IMR-90 (cell line): Measurements from ENCODE around the gene ETFDH. TPM values are rescaled to one million over a fixed set of nuclear protein-coding genes. Genes with fewer than 3 reads are reported as not detected.

Source experiments
- ATAC-seq: fragments of 200-7000 bp; cut with Tn5 transposase; 2 replicates; pipeline ENCODE4 v1.9.1; 2020; ENCODE audit warnings: low read depth, mild to moderate bottlenecking, moderate library complexity
- BruUV-seq: library from RNA; stranded (reverse); fragments of 400-500 nt; replicated peaks from 2 replicates; lab custom pipeline; 2021; lab: Mats Ljungman, UMichigan
- CTCF ChIA-PET: fragments of 300-600 bp; formaldehyde crosslinking; extraction: SDS; loops from one replicate; lab custom pipeline; 2021; ENCODE audit warnings: antibody characterized with exemption; lab: Yijun Ruan, JAX
- POLR2A ChIA-PET: fragments of 300-600 bp; sonication (Branson Sonifier 250); formaldehyde crosslinking; loops from one replicate; lab custom pipeline; 2022; ENCODE audit warnings: antibody characterized with exemption; ENCODE audit not compliant: unreplicated experiment; lab: Charles Lee
- DNase-seq: peaks from one replicate; pipeline ENCODE4 v3.0.0; 2013
- H2AFZ ChIP-seq: replicated peaks from 2 replicates; pipeline ENCODE3; 2013; ENCODE audit warnings: low read length, mild to moderate bottlenecking; ENCODE audit not compliant: poor library complexity
- H2AK5ac ChIP-seq: 2 replicates; pipeline ENCODE4 v1.6.1; 2013; ENCODE audit warnings: low read depth, low read length, inconsistent platforms
- H2AK9ac ChIP-seq: replicated peaks from 2 replicates; pipeline ENCODE3; 2013; ENCODE audit warnings: mild to moderate bottlenecking, low read depth, low read length, moderate library complexity; ENCODE audit not compliant: poor library complexity
- H2BK120ac ChIP-seq: 2 replicates; pipeline ENCODE4 v1.6.1; 2013; ENCODE audit warnings: low read depth, low read length, inconsistent platforms
- H2BK15ac ChIP-seq: 3 replicates; pipeline ENCODE4 v1.6.1; 2013; ENCODE audit warnings: low read depth, low read length, inconsistent platforms
- H2BK20ac ChIP-seq: 2 replicates; pipeline ENCODE4 v1.6.1; 2013; ENCODE audit warnings: low read depth, mild to moderate bottlenecking, inconsistent platforms, low read length, moderate library complexity
- H2BK5ac ChIP-seq: 2 replicates; pipeline ENCODE4 v1.6.1; 2013; ENCODE audit warnings: mild to moderate bottlenecking, low read depth, low read length, inconsistent platforms; ENCODE audit not compliant: poor library complexity, severe bottlenecking
- H3K14ac ChIP-seq: replicated peaks from 2 replicates; pipeline ENCODE4 v1.6.1; 2013; ENCODE audit warnings: low read depth, low read length, inconsistent platforms
- H3K18ac ChIP-seq: 2 replicates; pipeline ENCODE4 v1.6.1; 2013; ENCODE audit warnings: low read depth, low read length, control low read depth
- H3K23ac ChIP-seq: 2 replicates; pipeline ENCODE4 v1.6.1; 2013; ENCODE audit warnings: low read depth, low read length, inconsistent platforms
- H3K27ac ChIP-seq: 2 replicates; pipeline ENCODE4 v1.5.1; 2013; ENCODE audit warnings: mild to moderate bottlenecking, control low read depth, low read length; ENCODE audit not compliant: insufficient read depth
- H3K27me3 ChIP-seq: 2 replicates; pipeline ENCODE4 v1.6.1; 2013; ENCODE audit warnings: low read length; ENCODE audit not compliant: control insufficient read depth, insufficient read depth
- H3K36me3 ChIP-seq: 2 replicates; pipeline ENCODE4 v1.6.1; 2013; ENCODE audit warnings: low read length, mixed read lengths; ENCODE audit not compliant: control insufficient read depth, insufficient read depth
- H3K4ac ChIP-seq: 2 replicates; pipeline ENCODE4 v1.6.1; 2013; ENCODE audit warnings: low read depth, low read length, inconsistent platforms
- H3K4me1 ChIP-seq: 2 replicates; pipeline ENCODE4 v1.6.1; 2013; ENCODE audit warnings: low read length, mixed read lengths; ENCODE audit not compliant: control insufficient read depth, insufficient read depth
- H3K4me2 ChIP-seq: 2 replicates; pipeline ENCODE4 v1.6.1; 2013; ENCODE audit warnings: low read depth, mild to moderate bottlenecking, control low read depth, low read length, moderate library complexity
- H3K4me3 ChIP-seq: 2 replicates; pipeline ENCODE4 v1.5.1; 2013; ENCODE audit warnings: low read depth, mild to moderate bottlenecking, control low read depth, low read length, moderate library complexity; ENCODE audit not compliant: insufficient read depth
- H3K56ac ChIP-seq: 2 replicates; pipeline ENCODE4 v1.6.1; 2013; ENCODE audit warnings: low read length, inconsistent platforms; ENCODE audit not compliant: insufficient read depth; ENCODE audit errors: extremely low read depth
- H3K79me1 ChIP-seq, 2 experiments: 2 replicates each; pipeline ENCODE4 v1.6.1; 2013; ENCODE audit warnings: low read length in 2 of 2, inconsistent platforms in 1 of 2, low read depth in 1 of 2
- H3K9ac ChIP-seq: 2 replicates; pipeline ENCODE4 v1.6.1; 2013; ENCODE audit warnings: low read depth, low read length, control low read depth
- H3K9me1 ChIP-seq: 2 replicates; pipeline ENCODE4 v1.6.1; 2013; ENCODE audit warnings: low read length, inconsistent platforms; ENCODE audit not compliant: insufficient read depth
- H3K9me3 ChIP-seq: 2 replicates; pipeline ENCODE4 v1.6.1; 2013; ENCODE audit warnings: low read length; ENCODE audit not compliant: control insufficient read depth, insufficient read depth
- H4K20me1 ChIP-seq: 2 replicates; pipeline ENCODE4 v1.6.1; 2013; ENCODE audit warnings: low read length, inconsistent platforms; ENCODE audit not compliant: insufficient read depth
- H4K5ac ChIP-seq: 2 replicates; pipeline ENCODE4 v1.6.1; 2013; ENCODE audit warnings: mild to moderate bottlenecking, low read depth, low read length, control low read depth
- H4K8ac ChIP-seq, 2 experiments: 2 replicates each; pipeline ENCODE4 v1.6.1; 2013; ENCODE audit warnings: low read depth in 2 of 2, low read length in 2 of 2, control low read depth in 1 of 2, inconsistent platforms in 1 of 2
- H4K91ac ChIP-seq: 2 replicates; pipeline ENCODE4 v1.6.1; 2013; ENCODE audit warnings: low read depth, low read length, inconsistent platforms; ENCODE audit not compliant: insufficient read depth
- BHLHE40 ChIP-seq: fragments of 150-350 bp; IDR thresholded peaks from 2 replicates; pipeline ENCODE4 v1.6.1; 2016; ENCODE audit warnings: mild to moderate bottlenecking, low read depth, low read length
- CEBPB ChIP-seq: IDR thresholded peaks from 2 replicates; pipeline ENCODE4 v1.6.1; 2012; ENCODE audit warnings: low read depth, low read length, improper control_type of control experiment
- CHD1 ChIP-seq: IDR thresholded peaks from 2 replicates; pipeline ENCODE4 v1.6.1; 2012; ENCODE audit warnings: low read depth, low read length, improper control_type of control experiment
- FOS ChIP-seq: fragments of 150-350 bp; IDR thresholded peaks from 2 replicates; pipeline ENCODE4 v1.6.1; 2016; ENCODE audit warnings: low read depth, low read length
- MAFK ChIP-seq: IDR thresholded peaks from 2 replicates; pipeline ENCODE4 v1.6.1; 2012; ENCODE audit warnings: low read depth, low read length, improper control_type of control experiment
- MAZ ChIP-seq: IDR thresholded peaks from 2 replicates; pipeline ENCODE4 v1.6.1; 2012; ENCODE audit warnings: low read depth, mild to moderate bottlenecking, low read length, improper control_type of control experiment, moderate library complexity, borderline replicate concordance
- MXI1 ChIP-seq: IDR thresholded peaks from 2 replicates; pipeline ENCODE4 v1.6.1; 2012; ENCODE audit warnings: low read depth, mild to moderate bottlenecking, low read length, moderate library complexity, borderline replicate concordance
- NFE2L2 ChIP-seq: fragments of 150-350 bp; IDR thresholded peaks from 2 replicates; pipeline ENCODE4 v1.6.1; 2016; ENCODE audit warnings: low read depth, mild to moderate bottlenecking, low read length
- POLR2A ChIP-seq: IDR thresholded peaks from 2 replicates; pipeline ENCODE4 v1.6.1; 2012; ENCODE audit warnings: mild to moderate bottlenecking, low read depth, low read length
- RAD21 ChIP-seq: IDR thresholded peaks from 2 replicates; pipeline ENCODE4 v1.6.1; 2012; ENCODE audit warnings: low read length, improper control_type of control experiment
- RCOR1 ChIP-seq: IDR thresholded peaks from 2 replicates; pipeline ENCODE4 v1.6.1; 2012; ENCODE audit warnings: mild to moderate bottlenecking, low read length, improper control_type of control experiment; ENCODE audit not compliant: insufficient replicate concordance
- RFX5 ChIP-seq: IDR thresholded peaks from 2 replicates; pipeline ENCODE4 v1.8.0; 2012; ENCODE audit warnings: low read depth, mild to moderate bottlenecking, low read length, moderate library complexity
- SMC3 ChIP-seq: fragments of 150-350 bp; IDR thresholded peaks from 2 replicates; pipeline ENCODE4 v1.6.1; 2016; ENCODE audit warnings: low read depth, mild to moderate bottlenecking, antibody characterized with exemption, low read length, moderate library complexity
- WGBS, 2 experiments: methylation state at CpG; one replicate each; pipeline versions ENCODE4 v1.1.5 to v1.1.7; 2013; ENCODE audit warnings: missing lambda C conversion rate in 2 of 2; ENCODE audit not compliant: insufficient read length in 1 of 2; ENCODE audit errors: extremely low coverage in 2 of 2; 5-methylcytosine and 5-hydroxymethylcytosine counted together
- dilution Hi-C: fragments of 300-500 bp; cut with HindIII; formaldehyde crosslinking; loops from one replicate; pipeline ENCODE4 v1.14.3; 2018; ENCODE audit warnings: low sequenced_read_pairs; ENCODE audit not compliant: unreplicated experiment
- in situ Hi-C: fragments of 300-500 bp; cut with MboI; formaldehyde crosslinking; loops from 3 replicates; pipeline ENCODE4 v1.14.3; 2019; ENCODE audit warnings: low sequenced_read_pairs, inconsistent platforms, mixed read lengths
- intact Hi-C: fragments of 100-400 bp; cut with micrococcal nuclease; formaldehyde crosslinking; loops from 2 replicates; pipeline ENCODE4 v1.10.0; 2022
- polyA plus RNA-seq, 3 experiments: library from polyadenylated mRNA; depleted of rRNA; stranded (reverse); fragments of >200 nt; gene quantifications; 2 replicates each; pipeline ENCODE4 v1.2.3, GENCODE V29; 2012; ENCODE audit warnings: low replicate concordance in 1 of 3
- total RNA-seq: library from RNA; depleted of rRNA; stranded (reverse); fragments of >200 nt; gene quantifications from 2 replicates; pipeline ENCODE4 v1.2.3, GENCODE V29; 2012
- TF ChIP-seq, protein P1 (sequence below): fragments of 150-350 bp; IDR thresholded peaks from 2 replicates; pipeline ENCODE4 v1.6.1; 2016; ENCODE audit warnings: low read depth, mild to moderate bottlenecking, low read length, moderate library complexity, borderline replicate concordance
- TF ChIP-seq, protein P2 (sequence below): fragments of 150-350 bp; IDR thresholded peaks from 2 replicates; pipeline ENCODE4 v1.6.1; 2017; ENCODE audit warnings: mild to moderate bottlenecking, antibody characterized with exemption, low read length, low read depth
- TF ChIP-seq, protein P3 (sequence below): conservative IDR thresholded peaks from 2 replicates; pipeline ENCODE4 v1.5.1; 2012; ENCODE audit warnings: mild to moderate bottlenecking, low read depth, low read length, improper control_type of control experiment

ETFDH gene
- total and polyA plus RNA-seq, 2 of the 4 experiments (the other 2 are of a cell fraction): 14.0 to 19.1 TPM

DNA sequence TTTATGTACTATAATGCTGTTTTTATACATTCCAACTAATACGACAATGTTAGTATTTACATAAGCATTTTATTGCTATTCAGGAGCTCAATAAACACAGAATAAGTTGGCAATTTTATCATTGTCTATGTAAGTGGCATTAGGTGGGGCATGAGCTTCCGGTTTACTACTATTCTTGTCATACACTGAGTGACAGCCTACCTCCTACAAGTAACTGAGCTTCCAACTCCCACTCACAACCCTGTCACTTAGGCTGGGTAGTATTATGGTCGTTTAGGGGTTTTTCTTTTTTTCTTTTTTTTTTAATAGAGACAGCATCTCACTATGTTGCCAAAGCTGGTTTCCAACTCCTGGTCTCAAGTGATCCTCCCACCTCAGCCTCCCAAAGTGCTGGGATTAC, 43.7 kb downstream of the ETFDH start:
- H3K56ac ChIP-seq: no peak overlapping the region
- H2BK120ac ChIP-seq: no peak overlapping the region
- no peaks in the 10 kb centered on the region for H3K9me1 ChIP-seq
- no peak overlapping the region for H3K4ac ChIP-seq
- no peak for ATAC-seq
- no peak overlapping the region for H4K5ac ChIP-seq
- POLR2A ChIA-PET: no interaction called here
- BruUV-seq: no TSS peak
- H3K18ac ChIP-seq: no peak overlapping the region
- no CpG with 5 or more reads among the region's 3 CpGs for WGBS, 2 experiments
- no peak overlapping the region for H3K23ac ChIP-seq
- H2AK9ac ChIP-seq: no peak overlapping the region
- H3K9me3 ChIP-seq: no peaks in the 10 kb centered on the region
- no peak overlapping the region for H4K8ac ChIP-seq
- H3K4me3 ChIP-seq: no peak overlapping the region
- no peak overlapping the region for H3K27ac ChIP-seq
- no peaks in the 10 kb centered on the region for H4K20me1 ChIP-seq
- no peak for TF ChIP-seq CEBPB
- TF ChIP-seq MAFK: no peak
- no peak for TF ChIP-seq RAD21
- no peak for TF ChIP-seq MAZ
- TF ChIP-seq NFE2L2: no peak
- TF ChIP-seq, protein P1, sequence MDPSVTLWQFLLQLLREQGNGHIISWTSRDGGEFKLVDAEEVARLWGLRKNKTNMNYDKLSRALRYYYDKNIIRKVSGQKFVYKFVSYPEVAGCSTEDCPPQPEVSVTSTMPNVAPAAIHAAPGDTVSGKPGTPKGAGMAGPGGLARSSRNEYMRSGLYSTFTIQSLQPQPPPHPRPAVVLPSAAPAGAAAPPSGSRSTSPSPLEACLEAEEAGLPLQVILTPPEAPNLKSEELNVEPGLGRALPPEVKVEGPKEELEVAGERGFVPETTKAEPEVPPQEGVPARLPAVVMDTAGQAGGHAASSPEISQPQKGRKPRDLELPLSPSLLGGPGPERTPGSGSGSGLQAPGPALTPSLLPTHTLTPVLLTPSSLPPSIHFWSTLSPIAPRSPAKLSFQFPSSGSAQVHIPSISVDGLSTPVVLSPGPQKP: no peak
- TF ChIP-seq POLR2A: no peak
- TF ChIP-seq, protein P2, sequence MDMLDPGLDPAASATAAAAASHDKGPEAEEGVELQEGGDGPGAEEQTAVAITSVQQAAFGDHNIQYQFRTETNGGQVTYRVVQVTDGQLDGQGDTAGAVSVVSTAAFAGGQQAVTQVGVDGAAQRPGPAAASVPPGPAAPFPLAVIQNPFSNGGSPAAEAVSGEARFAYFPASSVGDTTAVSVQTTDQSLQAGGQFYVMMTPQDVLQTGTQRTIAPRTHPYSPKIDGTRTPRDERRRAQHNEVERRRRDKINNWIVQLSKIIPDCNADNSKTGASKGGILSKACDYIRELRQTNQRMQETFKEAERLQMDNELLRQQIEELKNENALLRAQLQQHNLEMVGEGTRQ: no peak
- TF ChIP-seq RFX5: no peak
- TF ChIP-seq BHLHE40: no peak
- TF ChIP-seq MXI1: no peak
- TF ChIP-seq CHD1: no peak
- TF ChIP-seq, protein P3, sequence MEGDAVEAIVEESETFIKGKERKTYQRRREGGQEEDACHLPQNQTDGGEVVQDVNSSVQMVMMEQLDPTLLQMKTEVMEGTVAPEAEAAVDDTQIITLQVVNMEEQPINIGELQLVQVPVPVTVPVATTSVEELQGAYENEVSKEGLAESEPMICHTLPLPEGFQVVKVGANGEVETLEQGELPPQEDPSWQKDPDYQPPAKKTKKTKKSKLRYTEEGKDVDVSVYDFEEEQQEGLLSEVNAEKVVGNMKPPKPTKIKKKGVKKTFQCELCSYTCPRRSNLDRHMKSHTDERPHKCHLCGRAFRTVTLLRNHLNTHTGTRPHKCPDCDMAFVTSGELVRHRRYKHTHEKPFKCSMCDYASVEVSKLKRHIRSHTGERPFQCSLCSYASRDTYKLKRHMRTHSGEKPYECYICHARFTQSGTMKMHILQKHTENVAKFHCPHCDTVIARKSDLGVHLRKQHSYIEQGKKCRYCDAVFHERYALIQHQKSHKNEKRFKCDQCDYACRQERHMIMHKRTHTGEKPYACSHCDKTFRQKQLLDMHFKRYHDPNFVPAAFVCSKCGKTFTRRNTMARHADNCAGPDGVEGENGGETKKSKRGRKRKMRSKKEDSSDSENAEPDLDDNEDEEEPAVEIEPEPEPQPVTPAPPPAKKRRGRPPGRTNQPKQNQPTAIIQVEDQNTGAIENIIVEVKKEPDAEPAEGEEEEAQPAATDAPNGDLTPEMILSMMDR: no peak
- TF ChIP-seq FOS: no peak
- no peak for TF ChIP-seq RCOR1
- no peak for TF ChIP-seq SMC3
- no peak overlapping the region for H2BK5ac ChIP-seq
- no peak overlapping the region for H4K91ac ChIP-seq
- H3K36me3 ChIP-seq: peaks cover 31% of the 10 kb centered on the region
- no peak overlapping the region for H2BK15ac ChIP-seq
- H3K4me1 ChIP-seq: no peaks in the 10 kb centered on the region
- H3K27me3 ChIP-seq: no peaks in the 10 kb centered on the region
- H3K14ac ChIP-seq: no peak overlapping the region
- H3K79me1 ChIP-seq: peaks cover 5 to 13% of the 10 kb centered on the region in 2 experiments; a peak in 3 of 4 replicates
- CTCF ChIA-PET: interaction anchor here (0.7 to 1.6 kb wide), 2 partner anchors 11 to 64 kb away, joined by 3 to 5 read pairs; no protein-coding TSS in a partner anchor
- no peak overlapping the region for H3K9ac ChIP-seq
- H2AFZ ChIP-seq: no peak overlapping the region
- no peak overlapping the region for H3K4me2 ChIP-seq
- dilution Hi-C loops (no loop called here), intact Hi-C loops (no loop called here), in situ Hi-C loops (no loop called here)
- H2AK5ac ChIP-seq: no peak overlapping the region
- no peak overlapping the region for H2BK20ac ChIP-seq
- no peak for DNase-seq
